Liver (tissue), 9 donors: ENCODE results near the gene SESN1. TPM values are rescaled to one million over a fixed set of nuclear protein-coding genes. Genes with fewer than 3 reads are reported as not detected.

Experiments
- DNase-seq: peaks from one replicate; pipeline ENCODE4 v3.0.0-alpha.2; 2017; ENCODE audit warnings: low spot score
- H3K27ac ChIP-seq, 2 donors: one replicate each; pipeline ENCODE4 v1.7.0; 2013; ENCODE audit warnings: inconsistent platforms in 2 of 2, low read length in 2 of 2, control low read depth in 1 of 2, low read depth in 1 of 2, mild to moderate bottlenecking in 1 of 2
- H3K27me3 ChIP-seq, 4 donors: one replicate each; pipeline versions ENCODE4 v1.6.1 to v1.7.0; 2013; ENCODE audit warnings: low read length in 3 of 4, inconsistent platforms in 1 of 4, mild to moderate bottlenecking in 1 of 4, moderate library complexity in 1 of 4; ENCODE audit not compliant: control insufficient read depth in 4 of 4, insufficient read depth in 4 of 4
- H3K36me3 ChIP-seq, 4 donors: one replicate each; pipeline versions ENCODE4 v1.6.1 to v1.7.0; 2013; ENCODE audit warnings: low read length in 3 of 4, mild to moderate bottlenecking in 3 of 4, low read depth in 1 of 4, moderate library complexity in 1 of 4; ENCODE audit not compliant: control insufficient read depth in 4 of 4, insufficient read depth in 3 of 4
- H3K4me1 ChIP-seq, 4 donors: one replicate each; pipeline versions ENCODE4 v1.6.1 to v1.7.0; 2013; ENCODE audit warnings: low read length in 3 of 4, mild to moderate bottlenecking in 3 of 4, moderate library complexity in 1 of 4; ENCODE audit not compliant: control insufficient read depth in 4 of 4, insufficient read depth in 4 of 4
- H3K4me3 ChIP-seq, 3 donors: one replicate each; pipeline versions ENCODE4 v1.6.1 to v1.7.0; 2013; ENCODE audit warnings: low read length in 3 of 3, control low read depth in 1 of 3, low read depth in 1 of 3, mild to moderate bottlenecking in 1 of 3
- H3K9ac ChIP-seq, 2 donors: one replicate each; pipeline ENCODE4 v1.7.0; 2013; ENCODE audit warnings: low read length in 2 of 2, mild to moderate bottlenecking in 2 of 2, moderate library complexity in 2 of 2, control low read depth in 1 of 2, low read depth in 1 of 2
- H3K9me3 ChIP-seq, 4 donors: one replicate each; pipeline versions ENCODE4 v1.6.1 to v1.7.0; 2013; ENCODE audit warnings: low read length in 3 of 4; ENCODE audit not compliant: control insufficient read depth in 4 of 4
- ATF3 ChIP-seq: IDR thresholded peaks from 2 replicates; pipeline ENCODE4 v1.6.1; 2016; ENCODE audit warnings: antibody characterized with exemption
- EGR1 ChIP-seq, 2 donors: IDR thresholded peaks; 2 replicates each; pipeline ENCODE4 v1.6.1; 2016 to 2018; ENCODE audit warnings: antibody characterized with exemption in 2 of 2, low read depth in 2 of 2
- FOXA1 ChIP-seq: IDR thresholded peaks from 2 replicates; pipeline ENCODE4 v1.6.1; 2016; ENCODE audit warnings: antibody characterized with exemption
- FOXA2 ChIP-seq: IDR thresholded peaks from 2 replicates; pipeline ENCODE4 v1.6.1; 2016; ENCODE audit warnings: antibody characterized with exemption
- GABPA ChIP-seq, 2 donors: IDR thresholded peaks in 1 of 2; conservative IDR thresholded peaks in 1 of 2; 2 replicates each; pipeline ENCODE4 v1.6.1; 2016; ENCODE audit warnings: antibody characterized with exemption in 2 of 2, mild to moderate bottlenecking in 1 of 2, moderate library complexity in 1 of 2
- HNF4A ChIP-seq, 2 donors: conservative IDR thresholded peaks; 2 replicates each; pipeline ENCODE4 v1.6.1; 2016; ENCODE audit warnings: antibody characterized with exemption in 2 of 2, mild to moderate bottlenecking in 2 of 2
- HNF4G ChIP-seq: IDR thresholded peaks from 2 replicates; pipeline ENCODE4 v1.6.1; 2016; ENCODE audit warnings: antibody characterized with exemption
- JUND ChIP-seq, 2 donors: IDR thresholded peaks; 2 replicates each; pipeline ENCODE4 v1.6.1; 2016; ENCODE audit warnings: antibody characterized with exemption in 2 of 2
- NR2F2 ChIP-seq: IDR thresholded peaks from 2 replicates; pipeline ENCODE4 v1.6.1; 2016; ENCODE audit warnings: antibody characterized with exemption
- RAD21 ChIP-seq, 2 donors: IDR thresholded peaks; 2 replicates each; pipeline ENCODE4 v1.6.1; 2016; ENCODE audit warnings: antibody characterized with exemption in 2 of 2, mild to moderate bottlenecking in 2 of 2
- RXRA ChIP-seq, 2 donors: IDR thresholded peaks; 2 replicates each; pipeline ENCODE4 v1.6.1; 2017 to 2018; ENCODE audit warnings: antibody characterized with exemption in 2 of 2, mild to moderate bottlenecking in 1 of 2
- SP1 ChIP-seq: IDR thresholded peaks from 2 replicates; pipeline ENCODE4 v1.6.1; 2018; ENCODE audit warnings: antibody characterized with exemption, mild to moderate bottlenecking
- TAF1 ChIP-seq: conservative IDR thresholded peaks from 2 replicates; pipeline ENCODE4 v1.6.1; 2016; ENCODE audit warnings: antibody characterized with exemption, mild to moderate bottlenecking
- YY1 ChIP-seq: IDR thresholded peaks from 2 replicates; pipeline ENCODE4 v1.6.1; 2016; ENCODE audit warnings: antibody characterized with exemption, mild to moderate bottlenecking
- WGBS: extraction: QIAGEN DNeasy Blood & Tissue Kit; methylation state at CpG from one replicate; pipeline ENCODE4 v1.1.7; 2013; 5-methylcytosine and 5-hydroxymethylcytosine counted together
- polyA plus RNA-seq, 2 donors: library from polyadenylated mRNA; stranded (reverse) in 1 of 2; unstranded in 1 of 2; fragments of 200-250 nt in 1 of 2; fragments of >200 nt in 1 of 2; fragmentation: Nextera tagmentation in 1 of 2; extraction: Ambion mirVana in 1 of 2; gene quantifications; one replicate each; pipeline versions ENCODE4 v1.2.1 to v1.2.3, GENCODE V29; 2013 to 2015
- total RNA-seq, 2 donors: library from RNA; depleted of rRNA; stranded (reverse); fragments of >200 nt; gene quantifications; one replicate each; pipeline ENCODE4 v1.2.3, GENCODE V29; 2014
- TF ChIP-seq, protein P1 (sequence below): fragments of 150-350 bp; IDR thresholded peaks from 2 replicates; pipeline ENCODE4 v1.5.1; 2017; ENCODE audit warnings: improper control_type of control experiment, low read depth, low read length; ENCODE audit not compliant: missing input control
- TF ChIP-seq, protein P2 (sequence below): IDR thresholded peaks from 2 replicates; pipeline ENCODE4 v1.6.1; 2016; ENCODE audit warnings: antibody characterized with exemption
- TF ChIP-seq, protein P3 (sequence below): IDR thresholded peaks from 2 replicates; pipeline ENCODE4 v1.6.1; 2016; ENCODE audit warnings: antibody characterized with exemption, mild to moderate bottlenecking
- TF ChIP-seq, protein P4 (sequence below): IDR thresholded peaks from 2 replicates; pipeline ENCODE4 v1.6.1; 2016; ENCODE audit warnings: antibody characterized with exemption
- donor health status: healthy.
- donor health status: healthy.
- donor health status: healthy.
- donor health status: healthy.
- donor health status: healthy.

SESN1 gene
- total and polyA plus RNA-seq, 4 donors, result 6.2 to 17.0 (median 11.0) TPM

DNA sequence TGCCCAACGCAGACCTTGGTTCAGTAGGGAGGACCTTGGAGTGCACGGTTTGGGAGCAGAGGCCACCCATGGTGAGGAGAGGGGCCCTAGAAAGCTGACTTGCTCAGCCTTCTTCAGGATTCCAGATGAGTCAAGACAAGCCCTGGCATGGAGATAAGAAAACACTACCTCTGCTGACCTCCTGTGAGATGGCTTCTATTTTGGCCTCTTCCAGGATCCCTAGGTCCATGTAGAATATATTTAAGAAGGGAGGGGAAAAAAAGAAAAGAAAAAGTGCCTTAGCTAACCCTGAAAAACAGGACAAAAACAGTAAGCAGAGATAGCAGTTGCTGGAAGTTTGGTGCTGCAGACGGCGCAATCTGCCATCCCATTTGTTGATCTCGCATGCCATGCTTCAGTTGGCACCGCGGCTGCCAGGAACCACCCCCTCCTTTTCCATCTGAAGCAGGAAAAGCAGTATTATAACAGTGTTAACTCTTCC, 146.4 kb downstream of the SESN1 start (continued):
- no peak for TF ChIP-seq FOXA1
- no peak for TF ChIP-seq JUND (IDR thresholded peaks at IDR 0.05)
- TF ChIP-seq EGR1 (IDR thresholded peaks at IDR 0.05; ENCODE audit: low read depth in 2 of 2), result no peak
- no peak for TF ChIP-seq FOXA2
- no peak for TF ChIP-seq GABPA (IDR thresholded peaks at IDR 0.05 in 1 of 2, conservative IDR thresholded peaks at IDR 0.05 in 1 of 2)
- no peak for TF ChIP-seq SP1
- no peak for TF ChIP-seq RAD21 (IDR thresholded peaks at IDR 0.05)
- TF ChIP-seq RXRA (IDR thresholded peaks at IDR 0.05), result no peak
- no peak for TF ChIP-seq ATF3

GRCh38 chr6:108947114-108947854, 147.4 kb downstream of the SESN1 start:
- 65% methylated on average over 5 of the region's 5 CpGs for WGBS
- H3K9ac ChIP-seq, result no peak overlapping the region

More at GRCh38 chr6:108947114-108947854, 147.4 kb downstream of the SESN1 start:
- H3K4me1 ChIP-seq, result no peaks in the 10 kb centered on the region
- H3K36me3 ChIP-seq, result no peaks in the 10 kb centered on the region
- no peak for TF ChIP-seq NR2F2
- TF ChIP-seq HNF4A (conservative IDR thresholded peaks at IDR 0.05), result no peak
- TF ChIP-seq FOXA1, result no peak
- no peak for TF ChIP-seq EGR1 (IDR thresholded peaks at IDR 0.05; ENCODE audit: low read depth in 2 of 2)
- no peak for TF ChIP-seq JUND (IDR thresholded peaks at IDR 0.05)
- TF ChIP-seq YY1, result peak; percentile 22
- TF ChIP-seq RAD21 (IDR thresholded peaks at IDR 0.05), result peak in 1 of 2 donors; percentile 10
- TF ChIP-seq, protein P1, sequence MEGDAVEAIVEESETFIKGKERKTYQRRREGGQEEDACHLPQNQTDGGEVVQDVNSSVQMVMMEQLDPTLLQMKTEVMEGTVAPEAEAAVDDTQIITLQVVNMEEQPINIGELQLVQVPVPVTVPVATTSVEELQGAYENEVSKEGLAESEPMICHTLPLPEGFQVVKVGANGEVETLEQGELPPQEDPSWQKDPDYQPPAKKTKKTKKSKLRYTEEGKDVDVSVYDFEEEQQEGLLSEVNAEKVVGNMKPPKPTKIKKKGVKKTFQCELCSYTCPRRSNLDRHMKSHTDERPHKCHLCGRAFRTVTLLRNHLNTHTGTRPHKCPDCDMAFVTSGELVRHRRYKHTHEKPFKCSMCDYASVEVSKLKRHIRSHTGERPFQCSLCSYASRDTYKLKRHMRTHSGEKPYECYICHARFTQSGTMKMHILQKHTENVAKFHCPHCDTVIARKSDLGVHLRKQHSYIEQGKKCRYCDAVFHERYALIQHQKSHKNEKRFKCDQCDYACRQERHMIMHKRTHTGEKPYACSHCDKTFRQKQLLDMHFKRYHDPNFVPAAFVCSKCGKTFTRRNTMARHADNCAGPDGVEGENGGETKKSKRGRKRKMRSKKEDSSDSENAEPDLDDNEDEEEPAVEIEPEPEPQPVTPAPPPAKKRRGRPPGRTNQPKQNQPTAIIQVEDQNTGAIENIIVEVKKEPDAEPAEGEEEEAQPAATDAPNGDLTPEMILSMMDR, result no peak
- no peak for TF ChIP-seq GABPA (IDR thresholded peaks at IDR 0.05 in 1 of 2, conservative IDR thresholded peaks at IDR 0.05 in 1 of 2)
- TF ChIP-seq SP1, result peak; percentile 23
- TF ChIP-seq, protein P2, sequence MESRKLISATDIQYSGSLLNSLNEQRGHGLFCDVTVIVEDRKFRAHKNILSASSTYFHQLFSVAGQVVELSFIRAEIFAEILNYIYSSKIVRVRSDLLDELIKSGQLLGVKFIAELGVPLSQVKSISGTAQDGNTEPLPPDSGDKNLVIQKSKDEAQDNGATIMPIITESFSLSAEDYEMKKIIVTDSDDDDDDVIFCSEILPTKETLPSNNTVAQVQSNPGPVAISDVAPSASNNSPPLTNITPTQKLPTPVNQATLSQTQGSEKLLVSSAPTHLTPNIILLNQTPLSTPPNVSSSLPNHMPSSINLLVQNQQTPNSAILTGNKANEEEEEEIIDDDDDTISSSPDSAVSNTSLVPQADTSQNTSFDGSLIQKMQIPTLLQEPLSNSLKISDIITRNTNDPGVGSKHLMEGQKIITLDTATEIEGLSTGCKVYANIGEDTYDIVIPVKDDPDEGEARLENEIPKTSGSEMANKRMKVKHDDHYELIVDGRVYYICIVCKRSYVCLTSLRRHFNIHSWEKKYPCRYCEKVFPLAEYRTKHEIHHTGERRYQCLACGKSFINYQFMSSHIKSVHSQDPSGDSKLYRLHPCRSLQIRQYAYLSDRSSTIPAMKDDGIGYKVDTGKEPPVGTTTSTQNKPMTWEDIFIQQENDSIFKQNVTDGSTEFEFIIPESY, result no peak
- TF ChIP-seq, protein P3, sequence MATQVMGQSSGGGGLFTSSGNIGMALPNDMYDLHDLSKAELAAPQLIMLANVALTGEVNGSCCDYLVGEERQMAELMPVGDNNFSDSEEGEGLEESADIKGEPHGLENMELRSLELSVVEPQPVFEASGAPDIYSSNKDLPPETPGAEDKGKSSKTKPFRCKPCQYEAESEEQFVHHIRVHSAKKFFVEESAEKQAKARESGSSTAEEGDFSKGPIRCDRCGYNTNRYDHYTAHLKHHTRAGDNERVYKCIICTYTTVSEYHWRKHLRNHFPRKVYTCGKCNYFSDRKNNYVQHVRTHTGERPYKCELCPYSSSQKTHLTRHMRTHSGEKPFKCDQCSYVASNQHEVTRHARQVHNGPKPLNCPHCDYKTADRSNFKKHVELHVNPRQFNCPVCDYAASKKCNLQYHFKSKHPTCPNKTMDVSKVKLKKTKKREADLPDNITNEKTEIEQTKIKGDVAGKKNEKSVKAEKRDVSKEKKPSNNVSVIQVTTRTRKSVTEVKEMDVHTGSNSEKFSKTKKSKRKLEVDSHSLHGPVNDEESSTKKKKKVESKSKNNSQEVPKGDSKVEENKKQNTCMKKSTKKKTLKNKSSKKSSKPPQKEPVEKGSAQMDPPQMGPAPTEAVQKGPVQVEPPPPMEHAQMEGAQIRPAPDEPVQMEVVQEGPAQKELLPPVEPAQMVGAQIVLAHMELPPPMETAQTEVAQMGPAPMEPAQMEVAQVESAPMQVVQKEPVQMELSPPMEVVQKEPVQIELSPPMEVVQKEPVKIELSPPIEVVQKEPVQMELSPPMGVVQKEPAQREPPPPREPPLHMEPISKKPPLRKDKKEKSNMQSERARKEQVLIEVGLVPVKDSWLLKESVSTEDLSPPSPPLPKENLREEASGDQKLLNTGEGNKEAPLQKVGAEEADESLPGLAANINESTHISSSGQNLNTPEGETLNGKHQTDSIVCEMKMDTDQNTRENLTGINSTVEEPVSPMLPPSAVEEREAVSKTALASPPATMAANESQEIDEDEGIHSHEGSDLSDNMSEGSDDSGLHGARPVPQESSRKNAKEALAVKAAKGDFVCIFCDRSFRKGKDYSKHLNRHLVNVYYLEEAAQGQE, result no peak
- peak in 1 of 2 donors; percentile 16 for TF ChIP-seq RXRA (IDR thresholded peaks at IDR 0.05)
- TF ChIP-seq HNF4G, result no peak
- no peak for TF ChIP-seq ATF3
- no peak for TF ChIP-seq TAF1
- TF ChIP-seq, protein P4, sequence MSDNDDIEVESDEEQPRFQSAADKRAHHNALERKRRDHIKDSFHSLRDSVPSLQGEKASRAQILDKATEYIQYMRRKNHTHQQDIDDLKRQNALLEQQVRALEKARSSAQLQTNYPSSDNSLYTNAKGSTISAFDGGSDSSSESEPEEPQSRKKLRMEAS, result no peak
- no peak for TF ChIP-seq FOXA2
- no peak overlapping the region for H3K4me3 ChIP-seq
- H3K27me3 ChIP-seq, result no peaks in the 10 kb centered on the region
- H3K27ac ChIP-seq, result peak overlapping the region in 1 of 2 donors; percentile 50
- no peak for DNase-seq
- no peaks in the 10 kb centered on the region for H3K9me3 ChIP-seq
